NCI-H2171 treated with DMSO at 0.1 percent for 48 hours (cell line): ENCODE data around the gene TMPRSS3.

Source experiments
- DNase-seq: peaks from one replicate; lab custom pipeline; 2025; lab: John Stamatoyannopoulos, UW

The TMPRSS3 gene

DNA sequence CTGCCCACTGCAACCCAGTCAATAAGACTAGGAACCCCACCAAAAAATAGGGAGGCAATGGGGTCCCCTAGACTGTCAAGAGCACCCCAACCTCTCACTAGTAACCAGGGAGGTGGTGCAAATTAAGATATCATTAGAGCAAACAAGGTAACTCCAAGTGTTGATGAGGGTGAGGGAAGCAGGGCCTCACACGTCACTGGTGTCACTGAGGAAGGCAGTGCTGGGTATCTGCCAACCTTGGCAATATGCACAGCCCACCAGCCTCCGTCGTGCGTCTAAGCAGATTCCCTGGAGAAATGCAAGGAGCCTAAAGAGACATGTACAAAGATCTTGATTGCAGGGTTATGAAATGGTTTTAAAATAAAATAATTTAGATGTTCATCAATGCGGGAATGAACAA is 11.6 kb upstream of the TMPRSS3 start:
- no peak for DNase-seq

- no peak for DNase-seq
Observed at GRCh38 chr21:42406866-42407265, 11.0 kb upstream of the TMPRSS3 start.

GRCh38 chr21:42406201-42406621 is 10.4 kb upstream of the TMPRSS3 start:
- no peak for DNase-seq

GRCh38 chr21:42405064-42406013 is 9.5 kb upstream of the TMPRSS3 start:
- no peak for DNase-seq

- no peak for DNase-seq
Observed at GRCh38 chr21:42404539-42404938, 8.7 kb upstream of the TMPRSS3 start.

- DNase-seq = no peak
Observed at GRCh38 chr21:42403611-42404231, 7.9 kb upstream of the TMPRSS3 start, which contains the start of gene UBASH3A. Gene UBASH3A (plus strand): TSS chr21:42403902. CDS start chr21:42403946, 44 bp downstream.

GRCh38 chr21:42401820-42402251 is 6.0 kb upstream of the TMPRSS3 start:
- no peak for DNase-seq

DNA sequence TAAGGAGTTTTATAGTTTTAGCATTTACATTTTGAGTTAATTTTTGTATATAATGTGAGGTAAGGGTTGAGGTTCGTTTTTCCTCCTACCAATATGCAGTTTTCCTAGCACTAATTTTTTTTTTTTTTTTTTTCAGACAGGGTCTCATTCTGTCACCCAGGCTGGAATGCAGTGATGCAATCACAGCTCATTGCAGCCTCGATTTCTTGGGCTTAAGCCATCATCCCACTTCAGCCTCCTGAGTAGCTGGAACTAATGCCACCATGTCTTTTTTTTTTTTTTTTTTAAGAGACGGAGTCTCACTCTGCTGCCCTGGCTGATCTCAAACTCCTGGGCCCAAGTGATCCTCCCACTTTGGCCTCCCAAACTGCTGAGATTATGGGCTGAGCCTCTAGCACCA is 5.3 kb upstream of the TMPRSS3 start:
- DNase-seq = no peak

GRCh38 chr21:42400525-42400924 is 4.7 kb upstream of the TMPRSS3 start:
- DNase-seq = peak; percentile 10

- DNase-seq = peak; percentile 89
Observed at GRCh38 chr21:42398436-42399028, 2.7 kb upstream of the TMPRSS3 start.

DNA sequence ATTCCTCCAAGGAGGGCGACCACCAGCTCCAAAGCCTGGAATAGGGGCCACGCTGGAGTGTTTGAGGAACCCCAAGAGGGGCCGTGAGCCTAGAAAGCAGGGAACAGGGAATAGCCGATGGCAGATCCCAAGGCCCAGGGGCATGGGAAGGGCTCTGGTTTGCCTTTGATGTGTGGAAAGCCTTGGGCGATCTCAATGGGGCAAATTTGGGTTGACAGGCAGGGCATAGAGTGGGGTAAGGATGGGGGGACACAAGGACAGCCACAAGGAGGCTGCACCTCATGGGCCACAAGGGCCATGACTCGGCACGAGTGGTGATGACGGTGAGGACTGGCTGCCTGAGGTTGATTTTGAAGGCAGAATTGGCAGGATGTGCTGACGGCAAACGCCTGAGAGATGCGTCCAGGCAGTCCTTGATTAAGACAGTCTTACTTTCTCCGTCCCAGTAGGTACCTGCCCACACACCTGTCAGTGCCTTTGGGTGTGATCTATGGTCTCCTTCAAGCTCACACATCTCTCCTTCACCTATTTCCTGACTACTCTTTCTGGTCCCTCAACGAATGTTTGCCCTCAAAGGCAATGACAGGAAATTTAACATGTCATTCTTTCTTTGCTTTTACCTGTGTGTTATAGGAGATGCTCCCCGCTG is 2.0 kb upstream of the TMPRSS3 start:
- no peak for DNase-seq

DNA sequence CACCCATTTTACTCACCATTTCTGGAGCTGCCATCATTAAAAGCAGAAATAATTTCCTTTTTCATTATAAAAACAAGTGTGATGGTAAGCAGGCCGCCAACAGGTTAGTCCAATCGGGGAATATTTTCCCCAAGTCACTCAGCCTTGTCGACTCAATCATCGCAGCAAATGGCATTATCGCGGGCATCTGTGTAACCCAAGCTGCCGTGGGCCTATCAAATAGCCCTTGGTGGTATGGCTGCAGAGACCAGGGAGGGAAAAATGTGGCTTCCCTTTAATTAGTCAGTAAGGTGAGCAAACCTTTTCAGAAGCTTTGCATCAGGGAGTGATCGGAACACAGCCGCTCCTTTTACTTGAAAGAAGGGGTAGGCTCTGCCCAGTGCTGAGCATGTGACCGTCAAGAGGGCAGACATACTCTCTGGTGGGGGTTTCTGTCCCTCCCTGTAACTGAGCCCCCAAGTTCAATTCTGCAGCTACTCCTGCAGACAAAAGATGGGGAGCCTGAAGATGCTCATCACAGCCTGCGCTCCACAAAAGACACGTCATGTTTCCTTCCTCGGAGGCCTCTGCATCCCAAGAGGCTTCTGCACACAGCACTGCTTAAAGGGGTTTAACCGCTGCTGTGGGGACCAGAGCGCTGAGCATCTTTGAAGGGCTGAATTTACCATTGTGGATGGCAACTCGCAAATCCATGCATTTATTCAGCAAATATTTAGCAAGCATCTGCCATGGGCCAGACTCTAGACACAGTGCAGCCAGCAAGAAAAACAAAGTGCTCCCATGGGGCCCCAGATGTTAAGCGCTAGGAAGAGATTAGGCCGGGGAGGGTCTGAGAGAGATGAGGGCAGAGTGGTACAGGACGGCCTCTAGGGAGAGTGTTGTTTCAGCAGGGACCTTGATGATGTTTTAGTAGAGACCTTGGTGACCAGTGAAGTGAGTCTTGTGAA is 1.2 kb upstream of the TMPRSS3 start:
- DNase-seq = peak; percentile 88

DNA sequence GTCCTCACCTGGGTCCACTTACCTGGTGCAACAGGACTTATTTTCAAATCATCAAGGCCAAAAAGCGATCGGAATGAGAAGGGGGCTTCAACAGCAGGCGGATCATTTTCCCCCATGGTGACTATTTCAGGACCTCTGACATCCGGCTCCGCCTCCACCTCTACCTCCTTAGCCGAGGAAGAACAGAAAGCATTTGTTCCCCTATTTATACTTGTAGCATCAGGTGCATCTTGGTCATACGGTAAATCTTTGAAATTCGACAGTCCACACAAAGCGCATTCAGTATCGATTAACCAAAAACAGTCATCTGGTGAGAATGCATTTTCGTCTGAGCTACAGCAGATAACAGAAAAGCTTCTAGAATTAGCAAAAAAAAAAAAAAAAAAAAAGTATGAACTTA is 550 bp downstream of the TMPRSS3 start:
- DNase-seq = no peak

GRCh38 chr21:42393443-42393950 is 2.4 kb downstream of the TMPRSS3 start:
- no peak for DNase-seq

GRCh38 chr21:42392731-42393442 is 3.0 kb downstream of the TMPRSS3 start:
- no peak for DNase-seq

DNA sequence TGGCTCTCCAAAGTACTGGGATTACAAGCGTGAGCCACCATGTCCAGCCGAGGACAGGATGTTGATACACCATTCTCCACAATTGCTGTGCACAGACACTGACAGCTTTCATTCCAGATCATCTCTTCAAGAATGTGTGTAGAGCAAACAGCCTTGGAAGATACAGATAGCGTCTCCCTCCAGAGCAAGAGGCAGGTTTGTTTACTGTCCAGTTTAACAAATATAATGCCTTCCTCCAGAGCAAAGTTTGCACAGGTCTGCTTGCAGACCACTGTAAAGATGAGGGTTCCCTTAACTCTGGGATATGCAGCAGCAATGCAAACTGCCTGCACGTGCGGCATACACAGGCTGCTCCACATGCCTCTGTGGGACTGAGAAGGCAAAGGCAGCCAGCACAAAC is 4.6 kb downstream of the TMPRSS3 start:
- no peak for DNase-seq

- DNase-seq = no peak
Observed at GRCh38 chr21:42390696-42391095, 5.2 kb downstream of the TMPRSS3 start.

DNA sequence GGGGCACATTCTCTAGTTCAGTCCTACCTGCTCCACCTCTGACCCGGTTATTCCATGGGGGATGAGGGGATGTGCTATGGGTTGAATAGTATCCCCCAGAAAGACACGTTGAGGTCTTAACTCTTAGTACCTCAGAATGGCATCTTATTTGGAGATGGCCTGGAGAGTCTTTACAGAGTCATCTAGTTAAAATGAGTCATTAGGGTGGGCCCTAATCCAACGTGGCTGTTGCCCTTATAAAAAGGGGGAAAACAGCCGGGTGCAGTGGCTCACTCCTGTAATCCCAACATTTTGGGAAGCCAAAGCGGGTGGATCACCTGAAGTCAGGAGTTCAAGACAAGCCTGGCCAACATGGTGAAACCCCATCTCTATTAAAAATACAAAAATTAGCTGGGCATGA is 5.7 kb downstream of the TMPRSS3 start:
- DNase-seq = no peak

DNA sequence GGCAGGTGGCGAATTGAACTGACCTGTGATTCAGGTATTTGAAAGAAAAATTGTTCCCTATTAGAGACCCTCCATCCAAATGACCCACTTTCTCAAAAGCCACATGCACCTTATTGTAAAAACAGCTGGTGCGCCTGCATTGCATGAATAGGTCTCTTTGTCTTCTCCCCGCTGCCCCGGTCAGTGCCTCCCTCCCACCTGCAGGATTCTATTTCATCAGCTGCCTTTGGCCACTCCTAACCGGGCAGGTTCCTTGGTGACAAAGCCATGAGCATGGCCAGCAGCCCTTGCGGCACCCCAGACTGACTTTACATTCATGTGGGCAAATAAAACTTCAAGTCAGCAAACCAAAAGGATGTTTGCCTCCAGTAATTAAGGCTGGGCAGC is 6.4 kb downstream of the TMPRSS3 start:
- DNase-seq = no peak

DNA sequence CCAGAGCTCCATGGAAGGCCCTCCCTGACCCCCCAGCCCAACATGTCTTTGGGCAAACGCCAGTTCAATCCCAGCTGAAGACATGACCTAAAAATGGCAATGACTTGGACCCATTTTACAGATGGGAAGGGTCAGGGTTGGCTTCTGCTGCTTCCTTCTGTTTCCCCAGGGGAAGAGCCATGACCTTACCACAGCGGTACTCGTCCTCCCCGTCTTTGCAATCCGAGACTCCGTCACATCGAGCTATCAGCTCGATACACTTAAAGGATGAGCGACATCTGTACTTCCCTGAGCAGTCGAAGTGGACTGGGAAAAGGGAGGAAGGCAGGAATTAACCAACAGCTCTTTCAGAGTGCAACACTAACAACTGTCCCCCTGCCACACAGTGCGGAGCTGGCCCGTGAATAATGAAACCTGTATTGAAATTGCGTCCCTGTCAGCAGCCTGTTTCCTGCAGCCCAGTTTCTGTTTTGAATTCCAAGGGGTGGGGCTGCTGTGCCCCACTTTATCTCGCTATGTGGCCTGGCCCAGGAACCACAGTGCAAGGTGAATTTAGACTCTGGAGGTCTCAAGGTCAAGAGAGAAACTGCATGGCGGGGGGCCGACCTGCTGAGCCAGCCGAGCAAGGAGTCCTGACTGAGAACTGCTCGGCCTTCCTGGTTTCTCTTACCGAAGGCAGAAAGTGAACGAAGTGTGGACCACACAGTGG is 7.0 kb downstream of the TMPRSS3 start:
- DNase-seq = no peak
